A549 (cell line): Measurements from ENCODE around the gene PRKCD. TPM values are rescaled to one million over a fixed set of nuclear protein-coding genes. Genes with fewer than 3 reads are reported as not detected.

Source experiments
- ATAC-seq, 2 experiments: fragments of 200-7000 bp in 1 of 2; fragments of >200 bp in 1 of 2; cut with Nextera tagmentation in 1 of 2; cut with Tn5 transposase in 1 of 2; 3 replicates each; pipeline versions ENCODE4 v1.8.0 to v1.9.1; 2018 to 2020; ENCODE audit warnings: mild to moderate bottlenecking in 1 of 2, moderate library complexity in 1 of 2
- CTCF ChIA-PET: fragments of 300-600 bp; sonication (Branson Sonifier 250); formaldehyde crosslinking; extraction: SDS; loops from one replicate; lab custom pipeline; 2021; ENCODE audit warnings: antibody characterized with exemption, inconsistent platforms; lab: Yijun Ruan, JAX
- POLR2A ChIA-PET: fragments of 350-600 bp; formaldehyde crosslinking; extraction: SDS; loops from one replicate; lab custom pipeline; 2021; ENCODE audit warnings: antibody characterized with exemption, inconsistent platforms; lab: Yijun Ruan, JAX
- DNase-seq, 2 experiments: peaks; one replicate each; pipeline versions ENCODE4 v3.0.0 to v3.0.0-alpha.2; 2011 to 2016; ENCODE audit warnings: low read depth in 1 of 2, low spot score in 1 of 2
- FAIRE-seq: peaks from 2 replicates; lab custom pipeline; 2011; peaks lifted over from hg19 to GRCh38; lab: Jason Lieb, UNC
- H3K27ac ChIP-seq, 2 experiments: fragments of >200 bp; sonication (Bioruptor Twin); formaldehyde crosslinking; 3 replicates each; pipeline ENCODE4 v1.5.1; 2016 to 2017
- H3K4me1 ChIP-seq: fragments of >200 bp; sonication (Bioruptor Twin); formaldehyde crosslinking; 3 replicates; pipeline ENCODE4 v1.6.1; 2016
- H3K4me2 ChIP-seq: fragments of >200 bp; sonication (Bioruptor Twin); formaldehyde crosslinking; 3 replicates; pipeline ENCODE4 v1.6.1; 2016
- H3K4me3 ChIP-seq: fragments of >200 bp; sonication (Bioruptor Twin); formaldehyde crosslinking; 3 replicates; pipeline ENCODE4 v1.5.1; 2016
- H3K9me3 ChIP-seq: fragments of >200 bp; sonication (Bioruptor Twin); formaldehyde crosslinking; 3 replicates; pipeline ENCODE4 v1.6.1; 2016
- ATOH8 ChIP-seq: fragments of 250-450 bp; sonication (Bioruptor Pico); IDR thresholded peaks from 2 replicates; pipeline ENCODE4 v1.5.0; 2020; ENCODE audit warnings: low read depth, mild to moderate bottlenecking, moderate library complexity
- BCL3 ChIP-seq: fragments of >200 bp; sonication (Bioruptor Twin); formaldehyde crosslinking; IDR thresholded peaks from 3 replicates; pipeline ENCODE4 v1.6.1; 2016
- BHLHE40 ChIP-seq: IDR thresholded peaks from 2 replicates; pipeline ENCODE4 v1.6.1; 2012; ENCODE audit warnings: low read depth, low read length, inconsistent platforms
- CBX8 ChIP-seq: fragments of 200-600 bp; sonication (generic); IDR thresholded peaks from 2 replicates; pipeline ENCODE4 v1.6.1; 2016
- CTCF ChIP-seq: fragments of >200 bp; sonication (Bioruptor Twin); formaldehyde crosslinking; IDR thresholded peaks from 3 replicates; pipeline ENCODE4 v1.5.1; 2016
- EHF ChIP-seq: fragments of 250-450 bp; sonication (Bioruptor Pico); IDR thresholded peaks from 2 replicates; pipeline ENCODE4 v1.5.0; 2020; ENCODE audit warnings: mild to moderate bottlenecking
- ELK1 ChIP-seq: fragments of 150-350 bp; IDR thresholded peaks from 2 replicates; pipeline ENCODE4 v1.6.1; 2014; ENCODE audit warnings: low read depth, mild to moderate bottlenecking, low read length
- EP300 ChIP-seq, 2 experiments: fragments of >200 bp; sonication (Bioruptor Twin); formaldehyde crosslinking; IDR thresholded peaks; 2 replicates in 1 of 2; 3 replicates in 1 of 2; pipeline ENCODE4 v1.6.1; 2016 to 2017
- FOSB ChIP-seq: fragments of 250-450 bp; sonication (Bioruptor Pico); IDR thresholded peaks from 2 replicates; pipeline ENCODE4 v1.5.0; 2020; ENCODE audit warnings: mild to moderate bottlenecking, moderate library complexity
- FOSL2 ChIP-seq, 2 experiments: fragments of 450-650 bp in 1 of 2; fragments of >200 bp in 1 of 2; sonication (Bioruptor Twin) in 1 of 2; formaldehyde crosslinking; IDR thresholded peaks; 2 replicates each; pipeline versions ENCODE4 v1.5.0 to v1.6.1; 2016 to 2020; ENCODE audit warnings: mild to moderate bottlenecking in 1 of 2, moderate library complexity in 1 of 2
- FOXS1 ChIP-seq: fragments of 250-450 bp; sonication (Bioruptor Pico); IDR thresholded peaks from 2 replicates; pipeline ENCODE4 v1.5.0; 2020; ENCODE audit warnings: mild to moderate bottlenecking, moderate library complexity
- GATA3 ChIP-seq: IDR thresholded peaks from 2 replicates; pipeline ENCODE4 v1.6.1; 2012; ENCODE audit warnings: borderline replicate concordance
- HMGXB4 ChIP-seq: fragments of 250-450 bp; sonication (Bioruptor Pico); IDR thresholded peaks from 2 replicates; pipeline ENCODE4 v1.5.0; 2021; ENCODE audit warnings: mild to moderate bottlenecking, moderate library complexity, borderline replicate concordance
- HOXB5 ChIP-seq: fragments of 250-450 bp; sonication (Bioruptor Pico); IDR thresholded peaks from 2 replicates; pipeline ENCODE4 v1.5.0; 2020; ENCODE audit warnings: mild to moderate bottlenecking, moderate library complexity
- JUNB ChIP-seq: fragments of >200 bp; sonication (Bioruptor Twin); formaldehyde crosslinking; IDR thresholded peaks from 2 replicates; pipeline ENCODE4 v1.6.1; 2016
- KDM5A ChIP-seq: fragments of 200-600 bp; sonication (generic); IDR thresholded peaks from 2 replicates; pipeline ENCODE4 v1.6.1; 2016; ENCODE audit warnings: antibody characterized with exemption, mild to moderate bottlenecking
- MAFK ChIP-seq: fragments of 450-650 bp; IDR thresholded peaks from 2 replicates; pipeline ENCODE4 v1.6.1; 2014; ENCODE audit not compliant: partially characterized antibody
- MAX ChIP-seq: IDR thresholded peaks from 2 replicates; pipeline ENCODE4 v1.6.1; 2012
- NPAS2 ChIP-seq: fragments of 250-450 bp; sonication (Bioruptor Pico); IDR thresholded peaks from 2 replicates; pipeline ENCODE4 v1.8.0; 2022; ENCODE audit warnings: mild to moderate bottlenecking, moderate library complexity, borderline replicate concordance
- POLR2A ChIP-seq: IDR thresholded peaks from 2 replicates; pipeline ENCODE4 v1.6.1; 2012; ENCODE audit warnings: mild to moderate bottlenecking, low read length
- POLR2AphosphoS2 ChIP-seq: conservative IDR thresholded peaks from 2 replicates; pipeline ENCODE4 v1.6.1; 2012; ENCODE audit warnings: low read length, improper control_type of control experiment, inconsistent platforms
- RARB ChIP-seq: fragments of 250-450 bp; sonication (Bioruptor Pico); IDR thresholded peaks from 2 replicates; pipeline ENCODE4 v1.8.0; 2021; ENCODE audit warnings: mild to moderate bottlenecking, moderate library complexity
- RCOR1 ChIP-seq: fragments of 150-350 bp; IDR thresholded peaks from 2 replicates; pipeline ENCODE4 v1.6.1; 2014; ENCODE audit warnings: antibody characterized with exemption, low read length, low read depth
- TP53 ChIP-seq: fragments of 250-450 bp; sonication (Bioruptor Pico); IDR thresholded peaks from 2 replicates; pipeline ENCODE4 v1.5.0; 2021; ENCODE audit warnings: mild to moderate bottlenecking, moderate library complexity
- ZFP36 ChIP-seq: fragments of 450-650 bp; IDR thresholded peaks from 2 replicates; pipeline ENCODE4 v1.6.1; 2014; ENCODE audit warnings: borderline replicate concordance; ENCODE audit not compliant: partially characterized antibody
- ZNF302 ChIP-seq: fragments of 250-450 bp; sonication (Bioruptor Pico); IDR thresholded peaks from 2 replicates; pipeline ENCODE4 v1.9.0; 2021; ENCODE audit warnings: inconsistent platforms, mild to moderate bottlenecking, moderate library complexity
- ZSCAN20 ChIP-seq: fragments of 250-450 bp; sonication (Bioruptor Pico); IDR thresholded peaks from 2 replicates; pipeline ENCODE4 v1.8.0; 2022; ENCODE audit warnings: mild to moderate bottlenecking, moderate library complexity
- WGBS: methylation state at CpG from one replicate; pipeline ENCODE4 v1.1.6; 2017; ENCODE audit errors: missing lambda C conversion rate; 5-methylcytosine and 5-hydroxymethylcytosine counted together
- polyA plus RNA-seq, 4 experiments: library from polyadenylated mRNA; depleted of rRNA in 3 of 4; stranded (reverse); fragments of >200 nt; fragmentation: RNase III in 1 of 4; extraction: RNeasy Plus Mini Kit Qiagen cat#74134 plus additional on column Dnase treatment in 1 of 4; gene quantifications; 2 replicates in 3 of 4; 3 replicates in 1 of 4; pipeline ENCODE4 v1.2.3, GENCODE V29; 2011 to 2017

Gene PRKCD
- polyA plus RNA-seq, 2 of the 4 experiments (the other 2 are of a cell fraction), result 10.1 to 18.3 TPM

GRCh38 chr3:53226142-53226840 lies 65.3 kb downstream of the PRKCD start:
- ChIA-PET POLR2A (no interaction called here), CTCF (no interaction called here)
- peak overlapping the region in 1 of 2 experiments; percentile 100; a peak in 3 of 6 replicates for H3K27ac ChIP-seq
- no peak overlapping the region for H3K4me3 ChIP-seq
- H3K4me2 ChIP-seq, result no peak overlapping the region
- TF ChIP-seq NPAS2 (CRISPR knock-in tag), result no peak
- no peak for TF ChIP-seq FOSL2 (IDR thresholded peaks at IDR 0.05)
- no peak for TF ChIP-seq FOSL2 (CRISPR knock-in tag; IDR thresholded peaks at IDR 0.05)
- no peak for TF ChIP-seq FOXS1 (CRISPR knock-in tag)
- no peak for TF ChIP-seq TP53 (CRISPR knock-in tag)
- no peak for TF ChIP-seq CBX8
- no peak for TF ChIP-seq RARB (CRISPR knock-in tag)
- TF ChIP-seq CTCF, result no peak
- TF ChIP-seq MAX, result no peak
- no peak for TF ChIP-seq EP300 (IDR thresholded peaks at IDR 0.05)
- no peak for TF ChIP-seq ZNF302 (CRISPR knock-in tag)
- TF ChIP-seq ZFP36, result no peak
- no peak for TF ChIP-seq ELK1
- no peak for TF ChIP-seq ATOH8 (CRISPR knock-in tag)
- TF ChIP-seq FOSB (CRISPR knock-in tag), result no peak
- TF ChIP-seq ZSCAN20 (CRISPR knock-in tag), result no peak
- no peak for TF ChIP-seq POLR2AphosphoS2
- no peak for TF ChIP-seq BHLHE40
- TF ChIP-seq JUNB, result no peak
- TF ChIP-seq KDM5A, result no peak
- TF ChIP-seq GATA3, result no peak
- TF ChIP-seq, all 56 proteins: peak for 0
- no peak for ATAC-seq
- Histone ChIP-seq H3K4me1 (peaks cover 91% of the 10 kb centered on the region), H3K9me3 (no peaks in the 10 kb centered on the region)
- FAIRE-seq, result no peak
- 67% methylated on average over 4 of the region's 12 CpGs for WGBS
- DNase-seq, result no peak

GRCh38 chr3:53226841-53227407 lies 65.9 kb downstream of the PRKCD start:
- H3K27ac ChIP-seq, result peak overlapping the region in 1 of 2 experiments; percentile 100; a peak in 3 of 6 replicates
- H3K4me3 ChIP-seq, result no peak overlapping the region
- CTCF ChIA-PET, result no interaction called here
- 89% methylated on average over 9 of the region's 17 CpGs for WGBS
- TF ChIP-seq CBX8, result no peak
- no peak for TF ChIP-seq BCL3
- TF ChIP-seq RCOR1, result no peak
- no peak for TF ChIP-seq JUNB
- no peak for TF ChIP-seq EHF (CRISPR knock-in tag)
- no peak for TF ChIP-seq MAFK
- no peak for TF ChIP-seq HMGXB4 (CRISPR knock-in tag)
- no peak for TF ChIP-seq POLR2A
- TF ChIP-seq HOXB5 (CRISPR knock-in tag), result no peak
- no peak overlapping the region for H3K4me2 ChIP-seq
- POLR2A ChIA-PET, result interaction anchor here (0.9 kb wide), 1 partner anchor 11 kb away, joined by 3 read pairs; no protein-coding TSS in a partner anchor
- DNase-seq, result no peak
- FAIRE-seq, result no peak
- peaks cover 97% of the 10 kb centered on the region for H3K4me1 ChIP-seq
- no peak for ATAC-seq
- no peaks in the 10 kb centered on the region for H3K9me3 ChIP-seq
